H1 (cell line): ENCODE results near the gene ARHGAP15. TPM values are rescaled to one million over a fixed set of nuclear protein-coding genes. Genes with fewer than 3 reads are reported as not detected.

Experiments used
- CTCF ChIA-PET: fragments of 300-600 bp; sonication (Branson Sonifier 250); formaldehyde crosslinking; loops from one replicate; lab custom pipeline; 2021; ENCODE audit not compliant: partially characterized antibody; lab: Charles Lee
- POLR2A ChIA-PET: fragments of 300-600 bp; sonication (Branson Sonifier 250); formaldehyde crosslinking; loops from one replicate; lab custom pipeline; 2021; ENCODE audit warnings: inconsistent platforms; ENCODE audit not compliant: partially characterized antibody; lab: Charles Lee
- DNase-seq, 2 experiments: peaks; one replicate each; pipeline versions ENCODE4 v3.0.0 to v3.0.0-alpha.2; 2010 to 2022; ENCODE audit warnings: low spot score in 2 of 2, low read depth in 1 of 2, mixed read lengths in 1 of 2
- FAIRE-seq: peaks from 2 replicates; lab custom pipeline; 2011; peaks lifted over from hg19 to GRCh38; lab: Jason Lieb, UNC
- H2AFZ ChIP-seq: 2 replicates; pipeline ENCODE4 v1.8.1; 2012; ENCODE audit warnings: low read length, inconsistent platforms
- H2AK5ac ChIP-seq: 2 replicates; pipeline ENCODE4 v1.6.1; 2013; ENCODE audit warnings: low read depth, low read length
- H2BK120ac ChIP-seq: replicated peaks from 2 replicates; pipeline ENCODE3; 2013; ENCODE audit warnings: low read depth, low read length, inconsistent platforms
- H2BK12ac ChIP-seq: 2 replicates; pipeline ENCODE4 v1.6.1; 2013; ENCODE audit warnings: low read depth, low read length
- H2BK15ac ChIP-seq: 2 replicates; pipeline ENCODE4 v1.6.1; 2013; ENCODE audit warnings: low read length
- H2BK20ac ChIP-seq: 2 replicates; pipeline ENCODE4 v1.6.1; 2013; ENCODE audit warnings: low read length
- H2BK5ac ChIP-seq: 2 replicates; pipeline ENCODE4 v1.6.1; 2013; ENCODE audit warnings: low read depth, low read length
- H3K14ac ChIP-seq: 2 replicates; pipeline ENCODE4 v1.6.1; 2013; ENCODE audit warnings: inconsistent platforms; ENCODE audit not compliant: insufficient read length
- H3K18ac ChIP-seq: 2 replicates; pipeline ENCODE4 v1.6.1; 2013; ENCODE audit warnings: low read length; ENCODE audit errors: extremely low read depth
- H3K23ac ChIP-seq: 2 replicates; pipeline ENCODE4 v1.6.1; 2013; ENCODE audit warnings: inconsistent platforms; ENCODE audit not compliant: insufficient read length
- H3K23me2 ChIP-seq: 2 replicates; pipeline ENCODE4 v1.6.1; 2013; ENCODE audit warnings: low read depth, low read length
- H3K27ac ChIP-seq: 2 replicates; pipeline ENCODE4 v1.6.1; 2011; ENCODE audit warnings: low read depth, low read length, inconsistent platforms
- H3K27me3 ChIP-seq, 4 experiments: replicated peaks in 1 of 4; 1 replicate in 1 of 4; 2 replicates in 3 of 4; pipeline versions ENCODE4 v1.6.1 to v1.8.1; 2011 to 2013; ENCODE audit warnings: low read length in 3 of 4, mild to moderate bottlenecking in 3 of 4, inconsistent platforms in 2 of 4, mixed read lengths in 2 of 4, moderate library complexity in 1 of 4; ENCODE audit not compliant: control insufficient read depth in 3 of 4, insufficient read depth in 3 of 4; ENCODE audit errors: extremely low read depth in 1 of 4
- H3K36me3 ChIP-seq, 4 experiments: 2 replicates each; pipeline versions ENCODE4 v1.6.1 to v1.8.1; 2011 to 2013; ENCODE audit warnings: mild to moderate bottlenecking in 4 of 4, low read length in 3 of 4, moderate library complexity in 2 of 4, control low read depth in 1 of 4, inconsistent platforms in 1 of 4; ENCODE audit not compliant: insufficient read depth in 4 of 4, control insufficient read depth in 2 of 4
- H3K4ac ChIP-seq: replicated peaks from 2 replicates; pipeline ENCODE3; 2013; ENCODE audit warnings: low read length, low read depth, mixed read lengths, inconsistent platforms; ENCODE audit not compliant: insufficient read length
- H3K4me1 ChIP-seq, 4 experiments: replicated peaks in 1 of 4; 1 replicate in 1 of 4; 2 replicates in 3 of 4; pipeline versions ENCODE4 v1.6.1 to v1.8.1; 2011 to 2013; ENCODE audit warnings: low read length in 3 of 4, inconsistent platforms in 2 of 4, mixed read lengths in 1 of 4; ENCODE audit not compliant: insufficient read depth in 4 of 4, control insufficient read depth in 3 of 4
- H3K4me2 ChIP-seq, 2 experiments: 2 replicates each; pipeline versions ENCODE4 v1.6.1 to v1.8.1; 2011 to 2013; ENCODE audit warnings: low read depth in 2 of 2, low read length in 2 of 2, control low read depth in 1 of 2, inconsistent platforms in 1 of 2, mild to moderate bottlenecking in 1 of 2; ENCODE audit not compliant: insufficient read depth in 1 of 2
- H3K4me3 ChIP-seq, 4 experiments: fragments of 200-600, 300-600 bp in 1 of 4; sonication (generic), shearing (Covaris generic), sonication (Bioruptor Twin) in 1 of 4; 2 replicates each; pipeline versions ENCODE4 v1.5.1 to v1.8.1; 2011 to 2016; ENCODE audit warnings: low read length in 4 of 4, low read depth in 3 of 4, control low read depth in 2 of 4, inconsistent platforms in 2 of 4, mild to moderate bottlenecking in 2 of 4, mixed read lengths in 1 of 4, moderate library complexity in 1 of 4; ENCODE audit not compliant: insufficient read depth in 2 of 4; ENCODE audit errors: extremely low read depth in 1 of 4
- H3K56ac ChIP-seq: replicated peaks from 2 replicates; pipeline ENCODE3; 2013; ENCODE audit warnings: low read depth, mild to moderate bottlenecking, mixed read lengths, low read length, inconsistent platforms; ENCODE audit not compliant: insufficient read length
- H3K79me1 ChIP-seq: 2 replicates; pipeline ENCODE4 v1.6.1; 2013; ENCODE audit warnings: low read depth, low read length, control low read depth
- H3K79me2 ChIP-seq, 2 experiments: 2 replicates each; pipeline versions ENCODE4 v1.6.1 to v1.8.1; 2012 to 2013; ENCODE audit warnings: low read length in 2 of 2, mild to moderate bottlenecking in 2 of 2, inconsistent platforms in 1 of 2; ENCODE audit not compliant: insufficient read depth in 2 of 2, control insufficient read depth in 1 of 2
- H3K9ac ChIP-seq, 4 experiments: replicated peaks in 1 of 4; 1 replicate in 1 of 4; 2 replicates in 3 of 4; pipeline versions ENCODE4 v1.6.1 to v1.8.1; 2011 to 2013; ENCODE audit warnings: low read depth in 3 of 4, low read length in 3 of 4, control low read depth in 2 of 4, mild to moderate bottlenecking in 2 of 4, moderate library complexity in 2 of 4, inconsistent platforms in 1 of 4; ENCODE audit errors: extremely low read depth in 1 of 4
- H3K9me3 ChIP-seq, 2 experiments: 2 replicates each; pipeline versions ENCODE4 v1.6.1 to v1.8.1; 2012 to 2013; ENCODE audit warnings: mild to moderate bottlenecking in 2 of 2, moderate library complexity in 2 of 2, control low read depth in 1 of 2, inconsistent platforms in 1 of 2, low read depth in 1 of 2, low read length in 1 of 2, mixed read lengths in 1 of 2; ENCODE audit not compliant: insufficient read depth in 2 of 2
- H4K20me1 ChIP-seq, 2 experiments: replicated peaks in 1 of 2; 2 replicates each; pipeline versions ENCODE3 to v1.8.1; 2011 to 2013; ENCODE audit warnings: inconsistent platforms in 2 of 2, low read length in 2 of 2, mild to moderate bottlenecking in 1 of 2; ENCODE audit not compliant: insufficient read depth in 2 of 2, control insufficient read depth in 1 of 2
- H4K5ac ChIP-seq: 2 replicates; pipeline ENCODE4 v1.6.1; 2013; ENCODE audit warnings: low read length, low read depth, mixed read lengths, inconsistent platforms; ENCODE audit not compliant: insufficient read length
- H4K8ac ChIP-seq: 2 replicates; pipeline ENCODE4 v1.8.0; 2013; ENCODE audit warnings: mild to moderate bottlenecking, moderate library complexity, low read length, inconsistent platforms; ENCODE audit not compliant: insufficient read depth; ENCODE audit errors: extremely low read depth
- H4K91ac ChIP-seq: replicated peaks from 2 replicates; pipeline ENCODE3; 2013; ENCODE audit warnings: low read length, mixed read lengths, inconsistent platforms; ENCODE audit not compliant: insufficient read length
- ATF2 ChIP-seq: IDR thresholded peaks from 2 replicates; pipeline ENCODE4 v1.6.1; 2012; ENCODE audit warnings: low read length, inconsistent platforms
- CHD1 ChIP-seq: IDR thresholded peaks from 2 replicates; pipeline ENCODE4 v1.6.1; 2012; ENCODE audit warnings: low read depth, low read length, improper control_type of control experiment
- EGR1 ChIP-seq: IDR thresholded peaks from 2 replicates; pipeline ENCODE4 v1.6.1; 2011; ENCODE audit warnings: low read depth, low read length, borderline replicate concordance
- EZH2 ChIP-seq: fragments of 200-600 bp; sonication (generic); IDR thresholded peaks from 2 replicates; pipeline ENCODE4 v1.7.1; 2012; ENCODE audit warnings: low read depth, mild to moderate bottlenecking, moderate library complexity, low read length, inconsistent platforms; ENCODE audit not compliant: severe bottlenecking
- NANOG ChIP-seq: IDR thresholded peaks from 2 replicates; pipeline ENCODE4 v1.6.1; 2011; ENCODE audit warnings: low read length, low read depth, mild to moderate bottlenecking, inconsistent platforms; ENCODE audit not compliant: insufficient read depth, poor library complexity, severe bottlenecking
- POLR2AphosphoS5 ChIP-seq: IDR thresholded peaks from 2 replicates; pipeline ENCODE4 v1.6.1; 2011; ENCODE audit warnings: low read depth, low read length
- SIN3A ChIP-seq, 2 experiments: IDR thresholded peaks in 1 of 2; conservative IDR thresholded peaks in 1 of 2; 2 replicates each; pipeline ENCODE4 v1.6.1; 2011 to 2012; ENCODE audit warnings: low read length in 2 of 2, improper control_type of control experiment in 1 of 2, low read depth in 1 of 2, mild to moderate bottlenecking in 1 of 2
- SIRT6 ChIP-seq: IDR thresholded peaks from one replicate; pipeline ENCODE4 v1.7.1; 2012; ENCODE audit warnings: low read length, inconsistent platforms
- SP2 ChIP-seq: IDR thresholded peaks from 2 replicates; pipeline ENCODE4 v1.6.1; 2012; ENCODE audit warnings: mild to moderate bottlenecking, low read length, inconsistent platforms
- SUZ12 ChIP-seq: fragments of 200-600 bp; sonication (generic); IDR thresholded peaks from 2 replicates; pipeline ENCODE4 v1.6.1; 2012; ENCODE audit warnings: mild to moderate bottlenecking, inconsistent platforms, low read length, moderate library complexity, mixed read lengths
- WGBS, 2 experiments: shearing (Covaris generic) in 1 of 2; methylation state at CpG; one replicate each; pipeline versions ENCODE4 v1.1.6 to v1.1.7; 2013 to 2015; ENCODE audit warnings: low lambda C conversion rate in 2 of 2, mixed read lengths in 2 of 2, inconsistent platforms in 1 of 2, low coverage in 1 of 2, missing lambda C conversion rate in 1 of 2; ENCODE audit not compliant: insufficient replicate concordance in 2 of 2, insufficient coverage in 1 of 2, insufficient read length in 1 of 2; ENCODE audit errors: extremely low coverage in 1 of 2, missing lambda C conversion rate in 1 of 2; 5-methylcytosine and 5-hydroxymethylcytosine counted together
- polyA plus RNA-seq, 7 experiments: library from polyadenylated mRNA; depleted of rRNA in 3 of 7; stranded (reverse) in 5 of 7; unstranded in 2 of 7; fragments of >200 nt in 5 of 7; fragments of 200-250 nt in 2 of 7; gene quantifications; 1 replicate in 5 of 7; 2 replicates in 1 of 7; 4 replicates in 1 of 7; pipeline versions ENCODE4 v1.2.1 to v1.2.3, GENCODE V29; 2011 to 2013; ENCODE audit warnings: missing spikeins in 2 of 7, mixed read lengths in 2 of 7
- total RNA-seq: library from RNA; stranded (reverse); fragmentation: NEBNext Ultra II Directional; extraction: Animal tissue kit (Norgen Biotek cat#: 25700); gene quantifications from 2 replicates; pipeline ENCODE4 v1.2.1, GENCODE V29; 2021

The ARHGAP15 gene
- total and polyA plus RNA-seq, 2 of the 8 experiments (the other 6 are each of a cell fraction or from before 2014, with no cell fraction given): not detected

GRCh38 chr2:143717053-143717452 lies 587.8 kb downstream of the ARHGAP15 start:
- no peak overlapping the region for H2AFZ ChIP-seq
- H3K36me3 ChIP-seq: no peaks in the 10 kb centered on the region
- H3K23me2 ChIP-seq: no peaks in the 10 kb centered on the region
- no peak overlapping the region for H2BK15ac ChIP-seq
- H4K91ac ChIP-seq: no peak overlapping the region
- FAIRE-seq (no peak), DNase-seq (no peak)
- no peak overlapping the region for H2BK5ac ChIP-seq
- CTCF ChIA-PET: interaction anchor here (1.0 kb wide), 1 partner anchor 25 kb away, joined by 4 read pairs; no protein-coding TSS in a partner anchor
- H3K18ac ChIP-seq: no peak overlapping the region
- H3K9me3 ChIP-seq: peaks cover 0 to 3% of the 10 kb centered on the region in 2 experiments; a peak in 1 of 4 replicates
- H3K4me2 ChIP-seq: no peak overlapping the region
- H2BK20ac ChIP-seq: no peak overlapping the region
- H3K14ac ChIP-seq: no peak overlapping the region
- H2BK12ac ChIP-seq: no peak overlapping the region
- no peak overlapping the region for H3K4me3 ChIP-seq
- H4K20me1 ChIP-seq: no peaks in the 10 kb centered on the region
- 91% methylated on average over 6 of the region's 6 CpGs; no CpG with 5 or more reads in 1 of the 2 experiments for WGBS, 2 experiments
- H3K56ac ChIP-seq: no peak overlapping the region
- peak overlapping the region in 1 of 4 experiments; percentile 49; a peak in 1 of 7 replicates for H3K9ac ChIP-seq
- no peak overlapping the region for H4K5ac ChIP-seq
- no peak overlapping the region for H2BK120ac ChIP-seq
- H3K79me2 ChIP-seq: no peaks in the 10 kb centered on the region
- H3K27me3 ChIP-seq: no peaks in the 10 kb centered on the region
- H3K4ac ChIP-seq: no peak overlapping the region
- H2AK5ac ChIP-seq: no peak overlapping the region
- POLR2A ChIA-PET: no interaction called here
- H3K23ac ChIP-seq: no peak overlapping the region
- H3K79me1 ChIP-seq: no peaks in the 10 kb centered on the region
- no peak overlapping the region for H4K8ac ChIP-seq
- H3K4me1 ChIP-seq: no peaks in the 10 kb centered on the region
- no peak overlapping the region for H3K27ac ChIP-seq
- TF ChIP-seq CHD1 (no peak), ATF2 (no peak), SUZ12 (no peak), EGR1 (no peak), EZH2 (no peak), NANOG (no peak), POLR2AphosphoS5 (no peak), SP2 (no peak), SIN3A (conservative IDR thresholded peaks at IDR 0.05 in 1 of 2, IDR thresholded peaks at IDR 0.05 in 1 of 2; ENCODE audit: low read depth in 1 of 2, low read length in 2 of 2) (no peak), SIRT6 (no peak)
